IPS DF 19.7 (cell line): ENCODE data around the gene ANO4.
"Not testable (repeated sequence)": the region's sequence is repeated elsewhere in the genome, so short reads cannot be mapped to it uniquely, and the experiment has no call there.

Experiments used
- DNase-seq: peaks from one replicate; pipeline ENCODE4 v3.0.0-alpha.2; 2013; ENCODE audit warnings: low read depth, low spot score

ANO4 gene

GRCh38 chr12:100989509-100989908 lies 194.9 kb downstream of the ANO4 start:
- DNase-seq = not testable (repeated sequence)

GRCh38 chr12:100991102-100991501 lies 196.5 kb downstream of the ANO4 start:
- no peak for DNase-seq

GRCh38 chr12:100992194-100992593 lies 197.6 kb downstream of the ANO4 start:
- no peak for DNase-seq

- no peak for DNase-seq
These were observed 199.4 kb downstream of the ANO4 start for GRCh38 chr12:100993916-100994450.

- no peak for DNase-seq
These were observed 200.6 kb downstream of the ANO4 start for GRCh38 chr12:100995201-100995600.

- DNase-seq = no peak
These were observed 201.2 kb downstream of the ANO4 start for GRCh38 chr12:100995771-100996170.

DNA sequence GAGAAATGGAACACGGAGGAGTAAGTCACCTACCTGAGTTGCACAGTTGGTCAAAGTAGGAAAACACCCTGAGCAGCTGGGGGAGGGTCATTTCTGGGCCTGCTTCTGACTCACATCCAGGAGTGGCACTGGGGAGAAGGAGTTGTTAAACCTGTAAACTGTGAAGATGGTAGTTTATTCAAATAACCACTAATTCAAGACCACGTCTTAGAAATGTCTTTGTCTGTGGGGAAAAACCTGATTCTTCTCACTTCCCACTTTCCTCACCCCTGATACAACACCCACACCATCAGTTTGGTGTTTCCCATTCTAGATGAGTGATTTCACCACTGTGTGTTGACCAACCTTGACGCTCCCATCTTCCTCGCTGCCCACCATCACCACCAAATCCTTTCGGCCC lies 207.1 kb downstream of the ANO4 start:
- no peak for DNase-seq

- DNase-seq = no peak
These were observed 208.3 kb downstream of the ANO4 start for GRCh38 chr12:101002696-101003419.

- no peak for DNase-seq
These were observed 210.3 kb downstream of the ANO4 start for GRCh38 chr12:101004898-101005297.

- DNase-seq = no peak
These were observed 214.7 kb downstream of the ANO4 start for GRCh38 chr12:101009274-101009673.

DNA sequence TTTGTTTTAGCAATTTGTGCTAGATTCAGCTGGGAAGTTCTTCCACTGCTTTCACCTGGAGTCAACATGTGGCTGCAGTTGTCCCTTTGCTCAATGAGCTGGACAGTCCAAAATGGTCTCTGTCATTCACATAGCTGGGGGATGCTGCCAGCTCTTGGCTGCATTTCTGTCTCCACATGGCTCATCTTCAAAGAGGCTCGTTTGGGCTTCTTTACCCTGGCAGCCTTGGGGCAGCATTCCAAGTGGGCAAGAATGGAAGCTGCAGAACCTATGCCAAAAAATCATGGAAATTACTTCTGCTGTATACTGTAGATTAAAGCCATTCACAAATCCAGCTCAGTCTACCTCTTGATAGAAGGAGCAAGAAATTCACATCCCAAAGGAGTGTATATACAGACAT lies 216.3 kb downstream of the ANO4 start:
- no peak for DNase-seq

- DNase-seq = no peak
These were observed 219.4 kb downstream of the ANO4 start for GRCh38 chr12:101013993-101014392.

DNA sequence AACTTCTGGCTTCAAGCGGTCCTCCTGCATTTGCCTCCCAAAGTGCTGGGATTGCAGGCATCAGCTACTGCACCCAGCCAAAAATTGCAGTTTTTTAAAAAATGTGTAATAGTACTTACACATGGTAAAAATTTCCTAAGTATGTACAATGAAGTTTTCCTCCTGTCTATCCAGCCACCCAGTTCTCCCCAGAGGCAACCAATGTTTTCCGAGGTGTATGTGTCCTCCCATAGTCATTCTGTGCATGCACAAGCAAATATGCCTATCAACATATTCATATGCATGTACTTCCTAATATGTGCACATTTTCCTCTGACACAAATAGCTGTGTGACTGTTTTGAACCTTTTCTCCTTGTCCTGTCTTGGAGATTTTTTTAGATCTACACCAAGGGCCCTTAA lies 220.5 kb downstream of the ANO4 start:
- DNase-seq = no peak

DNA sequence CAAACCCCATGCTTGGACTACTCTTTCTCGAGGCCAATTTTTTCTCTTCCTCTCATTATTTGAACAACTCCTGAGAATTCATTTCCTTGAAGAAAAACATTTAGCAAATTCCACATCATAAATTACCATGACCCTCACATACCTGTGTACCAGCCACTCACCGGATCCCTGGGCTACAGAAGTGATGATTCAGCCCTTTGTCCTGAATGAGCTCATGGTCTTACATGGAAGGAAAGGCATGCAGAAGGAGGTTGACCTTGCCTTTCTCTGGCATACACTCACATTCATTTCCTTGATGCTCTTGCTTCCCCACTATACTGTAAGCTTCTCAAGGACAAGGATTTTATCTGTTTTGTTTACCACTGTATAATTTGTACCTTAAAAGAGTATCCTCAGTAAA lies 224.0 kb downstream of the ANO4 start:
- peak; percentile 28 for DNase-seq

GRCh38 chr12:101019201-101019600 lies 224.6 kb downstream of the ANO4 start:
- no peak for DNase-seq

GRCh38 chr12:101019667-101020066 lies 225.1 kb downstream of the ANO4 start:
- DNase-seq = no peak

DNA sequence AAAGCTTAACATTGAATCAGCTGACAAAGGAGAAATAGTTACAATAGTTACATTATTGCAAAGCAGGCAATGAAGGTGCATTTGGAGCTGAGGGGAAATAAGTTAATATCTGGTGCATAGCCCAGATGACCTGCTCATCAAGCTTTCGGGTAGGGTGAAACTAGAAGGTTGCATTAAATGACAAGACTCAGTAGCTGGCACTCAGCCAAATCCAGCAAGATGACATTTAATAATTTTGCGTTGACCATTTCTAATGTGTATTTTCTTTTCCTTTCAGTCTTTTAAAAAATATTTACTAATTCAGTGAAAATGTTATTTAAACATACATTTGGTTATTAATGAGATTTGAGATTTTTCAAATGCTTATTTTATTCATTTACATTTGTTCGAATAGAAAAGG lies 226.9 kb downstream of the ANO4 start:
- DNase-seq = no peak

DNA sequence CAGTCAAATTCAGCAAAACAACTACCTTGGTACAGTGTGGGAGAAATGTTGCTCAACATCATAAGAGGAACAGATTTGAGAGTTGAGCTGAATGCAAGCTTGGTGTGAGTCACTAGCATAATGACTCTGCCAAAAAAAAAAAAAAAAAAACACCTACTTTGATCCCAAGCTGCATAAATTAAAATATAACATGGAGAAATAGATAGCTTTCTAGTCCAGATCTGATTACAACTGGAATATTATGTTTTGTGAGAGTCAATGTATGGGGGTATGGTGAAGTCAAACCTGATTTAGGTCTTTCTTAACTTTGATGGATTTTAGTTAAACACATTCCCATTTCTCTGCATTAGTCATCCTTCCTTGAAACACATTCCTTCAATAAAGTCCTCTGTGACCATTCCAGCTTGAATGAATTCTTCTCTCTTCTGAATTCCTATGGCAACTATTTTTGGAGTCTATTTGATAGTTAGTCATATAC lies 227.4 kb downstream of the ANO4 start:
- DNase-seq = no peak

GRCh38 chr12:101027200-101027599 lies 232.6 kb downstream of the ANO4 start:
- DNase-seq = no peak

DNA sequence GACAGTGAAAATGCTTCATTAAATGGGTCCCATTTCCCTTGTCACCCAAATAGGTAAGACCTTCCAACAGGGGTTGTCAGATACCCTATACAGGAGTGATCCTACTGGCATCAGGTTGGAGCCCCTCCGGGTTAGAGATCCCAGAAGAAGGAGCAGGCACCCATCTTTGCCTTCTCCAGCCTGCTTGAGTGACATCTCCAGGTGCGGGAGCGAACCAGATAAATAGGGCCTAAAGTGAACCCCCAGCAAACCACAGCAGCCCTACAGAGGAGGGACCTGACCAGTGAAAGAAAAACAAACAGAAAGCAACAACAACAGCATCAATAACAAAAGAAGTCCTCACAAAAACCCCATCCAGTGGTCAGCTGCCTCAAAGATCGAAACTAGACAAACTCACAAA lies 233.2 kb downstream of the ANO4 start:
- no peak for DNase-seq

GRCh38 chr12:101038289-101038871 lies 243.8 kb downstream of the ANO4 start:
- DNase-seq = no peak

- no peak for DNase-seq
These were observed 245.4 kb downstream of the ANO4 start for GRCh38 chr12:101039848-101040531.

DNA sequence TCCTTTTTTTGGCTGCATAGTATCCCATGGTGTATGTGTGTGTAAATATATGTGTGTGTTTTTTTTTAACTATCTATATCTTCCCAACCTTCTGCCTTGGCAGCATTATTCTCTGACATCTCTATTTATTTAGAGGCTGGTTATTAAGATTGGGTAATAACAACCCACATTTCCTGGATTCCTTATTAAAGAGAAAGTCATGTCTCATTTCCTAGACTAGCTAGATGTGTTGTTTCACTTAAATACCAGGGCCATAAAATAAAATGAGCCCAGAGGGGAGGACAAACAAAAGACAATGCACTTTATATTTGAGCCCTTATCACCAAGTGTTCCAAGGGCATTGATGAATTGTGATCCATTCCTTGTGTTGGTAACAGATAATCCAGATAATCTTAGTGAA lies 246.4 kb downstream of the ANO4 start:
- DNase-seq = no peak
